Endothelial cell (in vitro differentiated cells): ENCODE results near the gene C6orf58. TPM values are rescaled to one million over a fixed set of nuclear protein-coding genes. Genes with fewer than 3 reads are reported as not detected.

Source experiments
- DNase-seq: peaks from one replicate; pipeline ENCODE4 v3.0.0; 2021; ENCODE audit warnings: low spot score
- H3K27ac Mint-ChIP-seq: one replicate; pipeline ENCODE4 v1.8.0; 2021; ENCODE audit warnings: mixed read lengths, inconsistent platforms; ENCODE audit not compliant: unreplicated experiment
- H3K27me3 Mint-ChIP-seq: one replicate; pipeline ENCODE4 v1.8.0; 2021; ENCODE audit warnings: mild to moderate bottlenecking, moderate library complexity, mixed read lengths, inconsistent platforms; ENCODE audit not compliant: unreplicated experiment
- H3K36me3 Mint-ChIP-seq: one replicate; pipeline ENCODE4 v1.8.0; 2021; ENCODE audit warnings: mild to moderate bottlenecking, low read depth, mixed read lengths, inconsistent platforms; ENCODE audit not compliant: unreplicated experiment
- H3K4me1 Mint-ChIP-seq: one replicate; pipeline ENCODE4 v1.8.0; 2021; ENCODE audit warnings: mild to moderate bottlenecking, mixed read lengths, inconsistent platforms; ENCODE audit not compliant: unreplicated experiment
- H3K4me3 Mint-ChIP-seq: one replicate; pipeline ENCODE4 v1.8.0; 2021; ENCODE audit warnings: mild to moderate bottlenecking, mixed read lengths, inconsistent platforms; ENCODE audit not compliant: unreplicated experiment
- H3K9me3 Mint-ChIP-seq: one replicate; pipeline ENCODE4 v1.8.0; 2021; ENCODE audit warnings: mixed read lengths, inconsistent platforms; ENCODE audit not compliant: unreplicated experiment
- total RNA-seq: library from RNA; stranded (reverse); fragmentation: NEBNext Ultra II Directional; extraction: Animal tissue kit (Norgen Biotek cat#: 25700); gene quantifications from one replicate; pipeline ENCODE4 v1.2.1, GENCODE V29; 2021; ENCODE audit not compliant: unreplicated experiment
- TF ChIP-seq, protein P1 (sequence below): fragments of 200-600 bp; sonication (generic); IDR thresholded peaks from one replicate; pipeline ENCODE4 v1.5.0; 2021; ENCODE audit warnings: antibody characterized with exemption; ENCODE audit not compliant: unreplicated experiment

C6orf58 gene
- total RNA-seq, 1 donor from 2014 or later: 0.82 TPM

- H3K4me3 Mint-ChIP-seq: no peak overlapping the region
- no peak for DNase-seq
- H3K27me3 Mint-ChIP-seq: no peaks in the 10 kb centered on the region
- H3K27ac Mint-ChIP-seq: no peak overlapping the region
- no peaks in the 10 kb centered on the region for H3K9me3 Mint-ChIP-seq
- no peaks in the 10 kb centered on the region for H3K36me3 Mint-ChIP-seq
- TF ChIP-seq, protein P1, sequence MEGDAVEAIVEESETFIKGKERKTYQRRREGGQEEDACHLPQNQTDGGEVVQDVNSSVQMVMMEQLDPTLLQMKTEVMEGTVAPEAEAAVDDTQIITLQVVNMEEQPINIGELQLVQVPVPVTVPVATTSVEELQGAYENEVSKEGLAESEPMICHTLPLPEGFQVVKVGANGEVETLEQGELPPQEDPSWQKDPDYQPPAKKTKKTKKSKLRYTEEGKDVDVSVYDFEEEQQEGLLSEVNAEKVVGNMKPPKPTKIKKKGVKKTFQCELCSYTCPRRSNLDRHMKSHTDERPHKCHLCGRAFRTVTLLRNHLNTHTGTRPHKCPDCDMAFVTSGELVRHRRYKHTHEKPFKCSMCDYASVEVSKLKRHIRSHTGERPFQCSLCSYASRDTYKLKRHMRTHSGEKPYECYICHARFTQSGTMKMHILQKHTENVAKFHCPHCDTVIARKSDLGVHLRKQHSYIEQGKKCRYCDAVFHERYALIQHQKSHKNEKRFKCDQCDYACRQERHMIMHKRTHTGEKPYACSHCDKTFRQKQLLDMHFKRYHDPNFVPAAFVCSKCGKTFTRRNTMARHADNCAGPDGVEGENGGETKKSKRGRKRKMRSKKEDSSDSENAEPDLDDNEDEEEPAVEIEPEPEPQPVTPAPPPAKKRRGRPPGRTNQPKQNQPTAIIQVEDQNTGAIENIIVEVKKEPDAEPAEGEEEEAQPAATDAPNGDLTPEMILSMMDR: no peak
- no peaks in the 10 kb centered on the region for H3K4me1 Mint-ChIP-seq
Measured at GRCh38 chr6:127635091-127635490, 58.1 kb downstream of the C6orf58 start.

GRCh38 chr6:127637830-127638409 lies 60.9 kb downstream of the C6orf58 start:
- Mint-ChIP-seq H3K36me3 (no peaks in the 10 kb centered on the region), H3K9me3 (no peaks in the 10 kb centered on the region), H3K4me1 (no peaks in the 10 kb centered on the region), H3K27ac (no peak overlapping the region), H3K4me3 (no peak overlapping the region), H3K27me3 (no peaks in the 10 kb centered on the region)
- DNase-seq: no peak
- TF ChIP-seq, protein P1: no peak

Other genes starting within 250 kb of the C6orf58 start
- 84.1 TPM for gene ECHDC1, start 233.6 kb upstream of the C6orf58 start, total RNA-seq
- 6.4 TPM for gene KIAA0408, start 117.8 kb upstream of the C6orf58 start, total RNA-seq